Astrocyte of the cerebellum (primary cell): Measurements from ENCODE around the gene CLEC11A.

Source experiments
- DNase-seq: peaks from one replicate; pipeline ENCODE4 v3.0.0-alpha.2; 2011; ENCODE audit warnings: low read depth
- H3K4me3 ChIP-seq: 2 replicates; pipeline ENCODE4 v1.5.1; 2011; ENCODE audit warnings: mild to moderate bottlenecking, low read depth, low read length, moderate library complexity
- CTCF ChIP-seq: IDR thresholded peaks from 2 replicates; pipeline ENCODE4 v1.5.1; 2012; ENCODE audit warnings: low read length, low read depth, moderate library complexity, mild to moderate bottlenecking; ENCODE audit errors: missing control alignments
- in situ Hi-C: cut with HindIII; loops from 2 replicates; pipeline ENCODE4 v1.10.0; 2017; ENCODE audit warnings: low sequenced_read_pairs

Gene CLEC11A

GRCh38 chr19:50723069-50723468 is at the start of gene CLEC11A:
CLEC11A (plus strand) TSS chr19:50723364; CDS start chr19:50723526, 162 bp downstream.
- peak within 1 kb of the TSS; percentile 51 for H3K4me3 ChIP-seq
- in situ Hi-C loops, result no loop called here
- no peak for DNase-seq
- no peak for TF ChIP-seq CTCF

- H3K4me3 ChIP-seq, result no peak overlapping the region
- in situ Hi-C loops, result no loop called here
- TF ChIP-seq CTCF, result no peak
- no peak for DNase-seq
These were observed 46.5 kb upstream of the CLEC11A start for GRCh38 chr19:50676625-50677197.

- H3K4me3 ChIP-seq, result no peak overlapping the region
- TF ChIP-seq CTCF, result no peak
- DNase-seq, result no peak
- in situ Hi-C loops, result no loop called here
These were observed 45.5 kb upstream of the CLEC11A start for GRCh38 chr19:50677636-50678035.

DNA sequence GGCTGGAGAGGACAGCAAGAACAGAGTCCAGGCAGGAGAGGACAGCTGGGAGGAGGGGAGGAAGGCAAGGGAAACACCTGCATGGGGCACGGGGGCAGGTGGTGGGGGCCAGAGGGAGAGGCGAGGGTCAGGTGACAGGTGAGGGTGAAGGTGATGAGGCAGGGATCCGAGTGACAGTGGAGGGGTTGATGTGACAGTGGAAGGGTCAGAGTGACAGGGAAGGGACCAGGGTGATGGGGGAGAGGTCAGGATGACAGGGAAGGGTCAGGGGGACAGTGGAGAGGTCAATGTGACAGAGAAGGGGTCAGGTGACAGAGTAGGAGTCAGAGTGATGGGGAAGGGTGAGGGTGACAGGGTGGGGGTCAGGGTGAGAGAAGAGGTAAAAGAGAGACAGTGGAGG is 44.8 kb upstream of the CLEC11A start:
- no peak for TF ChIP-seq CTCF
- no peak for DNase-seq
- in situ Hi-C loops, result no loop called here
- no peak overlapping the region for H3K4me3 ChIP-seq

- no peak for TF ChIP-seq CTCF
These were observed 43.7 kb upstream of the CLEC11A start for GRCh38 chr19:50679177-50680125.

DNA sequence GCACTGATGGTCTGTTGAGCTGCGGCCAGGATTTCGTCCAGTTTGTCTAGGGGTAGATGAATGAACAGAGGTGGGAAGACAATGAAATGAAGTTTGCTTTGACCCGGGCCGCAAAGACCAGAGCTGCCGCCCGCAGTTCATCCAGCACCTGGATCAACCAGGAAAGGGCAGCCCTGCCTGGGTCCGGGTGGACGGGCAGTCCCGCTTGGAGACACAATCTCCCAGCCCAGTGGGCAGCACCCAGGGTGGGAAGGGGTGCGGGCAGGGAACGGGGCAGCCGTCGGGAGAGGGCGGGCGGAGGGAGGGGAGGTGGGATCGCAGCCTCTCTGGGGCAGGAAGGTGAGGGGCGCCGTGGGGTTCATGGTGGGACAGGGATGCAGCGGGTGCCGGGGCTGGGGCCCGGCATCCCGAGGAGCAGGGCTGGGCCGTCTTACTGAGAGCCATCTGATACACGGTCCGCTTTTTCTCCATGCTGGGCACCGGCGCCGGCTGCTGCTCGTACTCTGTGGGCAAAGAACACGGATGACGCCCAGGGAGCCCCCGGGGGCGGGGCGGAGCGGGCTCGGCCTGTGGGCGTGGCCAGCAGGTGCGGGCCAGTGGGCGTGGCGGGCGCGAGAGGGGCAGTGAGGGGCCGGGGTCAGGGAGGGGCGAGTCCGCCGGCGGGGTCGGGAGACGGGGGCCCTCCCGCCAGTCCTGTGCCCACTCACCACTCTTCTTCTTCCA is 36.7 kb upstream of the CLEC11A start:
- in situ Hi-C loops, result no loop called here
- no peak for TF ChIP-seq CTCF
- H3K4me3 ChIP-seq, result no peak overlapping the region
- no peak for DNase-seq

More at GRCh38 chr19:50679177-50680125, 43.7 kb upstream of the CLEC11A start:
- in situ Hi-C loops, result no loop called here
- no peak for DNase-seq
- no peak overlapping the region for H3K4me3 ChIP-seq
